Ishikawa (cell line): ENCODE data around the gene INTS6.

Source experiments
- CEBPB ChIP-seq: IDR thresholded peaks from 2 replicates; pipeline ENCODE4 v1.6.1; 2012
- EGR1 ChIP-seq: IDR thresholded peaks from 2 replicates; pipeline ENCODE4 v1.6.1; 2012
- EP300 ChIP-seq: IDR thresholded peaks from 2 replicates; pipeline ENCODE4 v1.6.1; 2012; ENCODE audit warnings: borderline replicate concordance
- FOXM1 ChIP-seq: IDR thresholded peaks from 2 replicates; pipeline ENCODE4 v1.6.1; 2012; ENCODE audit warnings: low read depth, borderline replicate concordance
- MAX ChIP-seq: IDR thresholded peaks from 2 replicates; pipeline ENCODE4 v1.6.1; 2012
- RAD21 ChIP-seq: IDR thresholded peaks from 2 replicates; pipeline ENCODE4 v1.6.1; 2012; ENCODE audit warnings: low read depth
- REST ChIP-seq: IDR thresholded peaks from 2 replicates; pipeline ENCODE4 v1.6.1; 2012; ENCODE audit warnings: low read depth, mild to moderate bottlenecking
- TAF1 ChIP-seq: IDR thresholded peaks from 2 replicates; pipeline ENCODE4 v1.6.1; 2012; ENCODE audit warnings: low read depth, mild to moderate bottlenecking
- YY1 ChIP-seq: IDR thresholded peaks from 2 replicates; pipeline ENCODE4 v1.6.1; 2012; ENCODE audit warnings: low read depth
- ZBTB7A ChIP-seq: IDR thresholded peaks from 2 replicates; pipeline ENCODE4 v1.6.1; 2012; ENCODE audit warnings: low read depth

- TF ChIP-seq YY1 (no peak), MAX (no peak), EP300 (no peak), ZBTB7A (no peak), TAF1 (no peak), EGR1 (no peak), RAD21 (no peak), FOXM1 (no peak), REST (no peak), CEBPB (no peak)
Observed at GRCh38 chr13:51477149-51477548, 24.3 kb upstream of the INTS6 start.
